ENCODE measurements around the gene TMEM9.

Gene TMEM9

GRCh38 chr1:201137024-201137392, 17.3 kb downstream of the TMEM9 start:
- Histone ChIP-seq H3K9me3 (replicated peaks; ENCODE audit: low read length) (no peaks in the 10 kb centered on the region), H3K4me3 (ENCODE audit: low read length) (no peak overlapping the region), H3K9ac (ENCODE audit: low read depth, low read length) (no peak overlapping the region), H3K27me3 (ENCODE audit: control insufficient read depth, insufficient read depth, low read length) (no peaks in the 10 kb centered on the region), H3K4me1 (ENCODE audit: control insufficient read depth, insufficient read depth, low read length) (peaks cover 25% of the 10 kb centered on the region), H3K4me2 (ENCODE audit: low read length) (no peak overlapping the region), H3K36me3 (ENCODE audit: insufficient read depth, low read length) (peaks cover 20% of the 10 kb centered on the region)

GRCh38 chr1:201136355-201137023, 17.8 kb downstream of the TMEM9 start:
- H3K27me3 ChIP-seq (ENCODE audit: control insufficient read depth, insufficient read depth, low read length) = peaks cover under 1% of the 10 kb centered on the region
- peaks cover 25% of the 10 kb centered on the region for H3K4me1 ChIP-seq (ENCODE audit: control insufficient read depth, insufficient read depth, low read length)
- H3K36me3 ChIP-seq (ENCODE audit: insufficient read depth, low read length) = peaks cover 20% of the 10 kb centered on the region

GRCh38 chr1:201134405-201134804, 19.9 kb downstream of the TMEM9 start:
- H3K4me2 ChIP-seq (ENCODE audit: low read length) = no peak overlapping the region
- H3K9me3 ChIP-seq (replicated peaks; ENCODE audit: low read length) = no peaks in the 10 kb centered on the region
- H3K9ac ChIP-seq (ENCODE audit: low read depth, low read length) = no peak overlapping the region
- peaks cover 25% of the 10 kb centered on the region for H3K4me1 ChIP-seq (ENCODE audit: control insufficient read depth, insufficient read depth, low read length)
- peaks cover 20% of the 10 kb centered on the region for H3K36me3 ChIP-seq (ENCODE audit: insufficient read depth, low read length)
- peaks cover 3% of the 10 kb centered on the region for H3K27me3 ChIP-seq (ENCODE audit: control insufficient read depth, insufficient read depth, low read length)
- no peak overlapping the region for H3K4me3 ChIP-seq (ENCODE audit: low read length)

More at GRCh38 chr1:201136355-201137023, 17.8 kb downstream of the TMEM9 start:
- no peak overlapping the region for H3K4me2 ChIP-seq (ENCODE audit: low read length)
- H3K9me3 ChIP-seq (replicated peaks; ENCODE audit: low read length) = no peaks in the 10 kb centered on the region
- no peak overlapping the region for H3K9ac ChIP-seq (ENCODE audit: low read depth, low read length)
- no peak overlapping the region for H3K4me3 ChIP-seq (ENCODE audit: low read length)

GRCh38 chr1:201131398-201131797, 22.9 kb downstream of the TMEM9 start:
- Histone ChIP-seq H3K9me3 (replicated peaks; ENCODE audit: low read length) (no peaks in the 10 kb centered on the region), H3K4me3 (ENCODE audit: low read length) (no peak overlapping the region), H3K27me3 (ENCODE audit: control insufficient read depth, insufficient read depth, low read length) (peaks cover 3% of the 10 kb centered on the region), H3K9ac (ENCODE audit: low read depth, low read length) (no peak overlapping the region), H3K4me1 (ENCODE audit: control insufficient read depth, insufficient read depth, low read length) (peaks cover 20% of the 10 kb centered on the region), H3K4me2 (ENCODE audit: low read length) (no peak overlapping the region), H3K36me3 (ENCODE audit: insufficient read depth, low read length) (peaks cover 20% of the 10 kb centered on the region)

- Histone ChIP-seq H3K4me1 (ENCODE audit: control insufficient read depth, insufficient read depth, low read length) (peaks cover 23% of the 10 kb centered on the region), H3K27me3 (ENCODE audit: control insufficient read depth, insufficient read depth, low read length) (peaks cover 26% of the 10 kb centered on the region), H3K36me3 (ENCODE audit: insufficient read depth, low read length) (peaks cover under 1% of the 10 kb centered on the region), H3K9ac (ENCODE audit: low read depth, low read length) (no peak overlapping the region), H3K9me3 (replicated peaks; ENCODE audit: low read length) (no peaks in the 10 kb centered on the region), H3K4me3 (ENCODE audit: low read length) (no peak overlapping the region), H3K4me2 (ENCODE audit: low read length) (no peak overlapping the region)
Observed at GRCh38 chr1:201128962-201129361, 25.3 kb downstream of the TMEM9 start.

GRCh38 chr1:201128476-201128875, 25.8 kb downstream of the TMEM9 start:
- Histone ChIP-seq H3K4me1 (ENCODE audit: control insufficient read depth, insufficient read depth, low read length) (peaks cover 23% of the 10 kb centered on the region), H3K27me3 (ENCODE audit: control insufficient read depth, insufficient read depth, low read length) (peaks cover 31% of the 10 kb centered on the region), H3K4me3 (ENCODE audit: low read length) (no peak overlapping the region), H3K4me2 (ENCODE audit: low read length) (no peak overlapping the region), H3K36me3 (ENCODE audit: insufficient read depth, low read length) (no peaks in the 10 kb centered on the region), H3K9ac (ENCODE audit: low read depth, low read length) (no peak overlapping the region), H3K9me3 (replicated peaks; ENCODE audit: low read length) (no peaks in the 10 kb centered on the region)

GRCh38 chr1:201127755-201128455, 26.4 kb downstream of the TMEM9 start:
- H3K4me2 ChIP-seq (ENCODE audit: low read length) = no peak overlapping the region
- peaks cover 37% of the 10 kb centered on the region for H3K27me3 ChIP-seq (ENCODE audit: control insufficient read depth, insufficient read depth, low read length)
- H3K9me3 ChIP-seq (replicated peaks; ENCODE audit: low read length) = no peaks in the 10 kb centered on the region
- H3K36me3 ChIP-seq (ENCODE audit: insufficient read depth, low read length) = no peaks in the 10 kb centered on the region
- H3K9ac ChIP-seq (ENCODE audit: low read depth, low read length) = no peak overlapping the region
- peaks cover 23% of the 10 kb centered on the region for H3K4me1 ChIP-seq (ENCODE audit: control insufficient read depth, insufficient read depth, low read length)
- no peak overlapping the region for H3K4me3 ChIP-seq (ENCODE audit: low read length)

- Histone ChIP-seq H3K9me3 (replicated peaks; ENCODE audit: low read length) (no peaks in the 10 kb centered on the region), H3K4me3 (ENCODE audit: low read length) (no peak within 1 kb of the TSS), H3K4me1 (ENCODE audit: control insufficient read depth, insufficient read depth, low read length) (peaks cover 23% of the 10 kb centered on the region), H3K4me2 (ENCODE audit: low read length) (peak within 1 kb of the TSS; percentile 13), H3K36me3 (ENCODE audit: insufficient read depth, low read length) (no peaks in the 10 kb centered on the region), H3K27me3 (ENCODE audit: control insufficient read depth, insufficient read depth, low read length) (peaks cover 45% of the 10 kb centered on the region), H3K9ac (ENCODE audit: low read depth, low read length) (no peak within 1 kb of the TSS)
Observed at GRCh38 chr1:201126832-201127754, 27.2 kb downstream of the TMEM9 start, which contains the start of gene ASCL5. Gene ASCL5, minus strand, starts transcription at chr1:201127184. Its CDS starts 11,812 bp downstream, at chr1:201115372.

- peak overlapping the region; percentile 13 for H3K4me2 ChIP-seq (ENCODE audit: low read length)
- no peak overlapping the region for H3K9ac ChIP-seq (ENCODE audit: low read depth, low read length)
- peaks cover 50% of the 10 kb centered on the region for H3K27me3 ChIP-seq (ENCODE audit: control insufficient read depth, insufficient read depth, low read length)
- H3K36me3 ChIP-seq (ENCODE audit: insufficient read depth, low read length) = no peaks in the 10 kb centered on the region
- H3K4me3 ChIP-seq (ENCODE audit: low read length) = no peak overlapping the region
- peaks cover 23% of the 10 kb centered on the region for H3K4me1 ChIP-seq (ENCODE audit: control insufficient read depth, insufficient read depth, low read length)
- H3K9me3 ChIP-seq (replicated peaks; ENCODE audit: low read length) = no peaks in the 10 kb centered on the region
Observed at GRCh38 chr1:201126463-201126831, 27.8 kb downstream of the TMEM9 start.

GRCh38 chr1:201125800-201126199, 28.5 kb downstream of the TMEM9 start:
- Histone ChIP-seq H3K27me3 (ENCODE audit: control insufficient read depth, insufficient read depth, low read length) (peaks cover 54% of the 10 kb centered on the region), H3K4me3 (ENCODE audit: low read length) (no peak overlapping the region), H3K36me3 (ENCODE audit: insufficient read depth, low read length) (no peaks in the 10 kb centered on the region), H3K9ac (ENCODE audit: low read depth, low read length) (no peak overlapping the region), H3K9me3 (replicated peaks; ENCODE audit: low read length) (no peaks in the 10 kb centered on the region), H3K4me1 (ENCODE audit: control insufficient read depth, insufficient read depth, low read length) (peaks cover 23% of the 10 kb centered on the region), H3K4me2 (ENCODE audit: low read length) (no peak overlapping the region)

- peaks cover 61% of the 10 kb centered on the region for H3K27me3 ChIP-seq (ENCODE audit: control insufficient read depth, insufficient read depth, low read length)
- H3K4me3 ChIP-seq (ENCODE audit: low read length) = no peak overlapping the region
- peaks cover 23% of the 10 kb centered on the region for H3K4me1 ChIP-seq (ENCODE audit: control insufficient read depth, insufficient read depth, low read length)
- no peak overlapping the region for H3K4me2 ChIP-seq (ENCODE audit: low read length)
- H3K9ac ChIP-seq (ENCODE audit: low read depth, low read length) = no peak overlapping the region
- H3K36me3 ChIP-seq (ENCODE audit: insufficient read depth, low read length) = no peaks in the 10 kb centered on the region
- no peaks in the 10 kb centered on the region for H3K9me3 ChIP-seq (replicated peaks; ENCODE audit: low read length)
Observed at GRCh38 chr1:201125019-201125418, 29.3 kb downstream of the TMEM9 start.
